DOHH2 (cell line): ENCODE results near the gene ZNF559.

ENCODE experiments used
- H3F3A ChIP-seq: fragments of 200-600 bp; sonication (generic), shearing (Covaris generic); 2 replicates; pipeline ENCODE4 v1.6.0; 2016; ENCODE audit warnings: antibody characterized with exemption, mild to moderate bottlenecking; ENCODE audit not compliant: control insufficient read depth, insufficient read depth
- H3K27ac ChIP-seq: fragments of 200-600 bp; sonication (generic); 2 replicates; pipeline ENCODE4 v1.5.1; 2014; ENCODE audit warnings: low read depth, mild to moderate bottlenecking, low read length, moderate library complexity
- H3K27me3 ChIP-seq: fragments of 200-600 bp; sonication (generic); 2 replicates; pipeline ENCODE4 v1.6.1; 2014; ENCODE audit warnings: mild to moderate bottlenecking, low read length, mixed read lengths; ENCODE audit not compliant: control insufficient read depth
- H3K36me3 ChIP-seq: fragments of 200-600 bp; sonication (generic); 2 replicates; pipeline ENCODE4 v1.6.1; 2014; ENCODE audit warnings: mild to moderate bottlenecking, low read length, moderate library complexity, mixed read lengths; ENCODE audit not compliant: control insufficient read depth
- H3K4me1 ChIP-seq: fragments of 200-600 bp; sonication (generic); 2 replicates; pipeline ENCODE4 v1.6.1; 2014; ENCODE audit warnings: mild to moderate bottlenecking, low read length, mixed read lengths; ENCODE audit not compliant: control insufficient read depth
- H3K4me2 ChIP-seq: fragments of 200-600 bp; sonication (generic); 2 replicates; pipeline ENCODE4 v1.6.0; 2014; ENCODE audit warnings: mild to moderate bottlenecking, low read length, moderate library complexity
- H3K4me3 ChIP-seq: fragments of 200-600 bp; sonication (generic); 2 replicates; pipeline ENCODE4 v1.5.1; 2014; ENCODE audit warnings: mild to moderate bottlenecking, low read length, mixed read lengths
- H3K79me2 ChIP-seq: fragments of 200-600 bp; sonication (generic); 2 replicates; pipeline ENCODE4 v1.6.1; 2014; ENCODE audit warnings: mild to moderate bottlenecking, low read length, mixed read lengths; ENCODE audit not compliant: control insufficient read depth
- H3K9me2 ChIP-seq: fragments of 200-600 bp; sonication (generic); replicated peaks from 2 replicates; pipeline ENCODE4 v1.6.1; 2014; ENCODE audit warnings: mild to moderate bottlenecking, low read length, mixed read lengths; ENCODE audit not compliant: control insufficient read depth
- H3K9me3 ChIP-seq: fragments of 200-600 bp; sonication (generic); 2 replicates; pipeline ENCODE4 v1.6.1; 2014; ENCODE audit warnings: antibody characterized with exemption, low read length, mixed read lengths; ENCODE audit not compliant: control insufficient read depth, insufficient read depth
- H4K20me1 ChIP-seq: fragments of 200-600 bp; sonication (generic); 2 replicates; pipeline ENCODE4 v1.6.0; 2014; ENCODE audit warnings: low read depth, mild to moderate bottlenecking, antibody characterized with exemption, low read length, moderate library complexity; ENCODE audit not compliant: control insufficient read depth, insufficient read depth
- CTCF ChIP-seq: fragments of 200-600 bp; sonication (generic); IDR thresholded peaks from one replicate; pipeline ENCODE4 v1.5.1; 2014; ENCODE audit warnings: antibody characterized with exemption, mild to moderate bottlenecking, low read depth, low read length; ENCODE audit not compliant: poor library complexity, severe bottlenecking
- EZH2phosphoT487 ChIP-seq: fragments of 200-600 bp; sonication (generic); IDR thresholded peaks from 2 replicates; pipeline ENCODE4 v1.6.1; 2017; ENCODE audit warnings: borderline replicate concordance, mild to moderate bottlenecking, antibody characterized with exemption, low read length, moderate library complexity, mixed read lengths

ZNF559 gene

GRCh38 chr19:9329999-9330398 lies 6.0 kb downstream of the ZNF559 start:
- Histone ChIP-seq H3F3A (no peaks in the 10 kb centered on the region), H3K4me1 (peaks cover under 1% of the 10 kb centered on the region), H4K20me1 (no peaks in the 10 kb centered on the region), H3K79me2 (peaks cover under 1% of the 10 kb centered on the region), H3K9me3 (peaks cover 14% of the 10 kb centered on the region; the same call in 1 of the 2 replicates), H3K9me2 (no peaks in the 10 kb centered on the region), H3K36me3 (no peaks in the 10 kb centered on the region), H3K27ac (no peak overlapping the region), H3K27me3 (no peaks in the 10 kb centered on the region), H3K4me3 (no peak overlapping the region), H3K4me2 (no peak overlapping the region)
- TF ChIP-seq CTCF (no peak), EZH2phosphoT487 (no peak)

GRCh38 chr19:9342610-9343304 lies 18.8 kb downstream of the ZNF559 start:
- Histone ChIP-seq H3K36me3 (peaks cover 9% of the 10 kb centered on the region; the same call in 1 of the 2 replicates), H3K9me3 (peaks cover 45% of the 10 kb centered on the region), H3K4me1 (no peaks in the 10 kb centered on the region), H3F3A (no peaks in the 10 kb centered on the region), H3K27ac (no peak overlapping the region), H3K79me2 (no peaks in the 10 kb centered on the region), H3K4me2 (no peak overlapping the region), H3K27me3 (no peaks in the 10 kb centered on the region), H3K4me3 (no peak overlapping the region), H4K20me1 (no peaks in the 10 kb centered on the region), H3K9me2 (no peaks in the 10 kb centered on the region)
- TF ChIP-seq EZH2phosphoT487 = no peak
- TF ChIP-seq CTCF = no peak

DNA sequence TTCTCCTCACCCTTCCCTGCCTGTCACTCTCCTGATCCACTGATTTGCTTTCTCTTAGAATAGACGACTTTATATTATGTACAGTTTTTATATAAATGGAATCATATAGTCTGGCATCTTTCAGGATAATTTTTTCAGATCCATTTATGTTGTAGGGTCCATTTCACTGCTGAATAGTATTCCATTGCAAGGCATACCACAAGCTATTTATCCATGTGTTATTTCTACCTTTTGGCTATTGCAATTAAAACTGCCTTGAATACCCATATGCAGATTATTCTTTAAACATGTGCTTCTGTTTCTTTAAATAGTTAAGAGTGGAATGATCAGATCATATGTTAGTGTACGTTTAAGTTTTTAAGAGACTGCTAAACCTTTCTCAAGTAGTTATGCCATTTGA lies 21.0 kb downstream of the ZNF559 start:
- Histone ChIP-seq H3K4me2 (no peak overlapping the region), H3K36me3 (peaks cover 9% of the 10 kb centered on the region; the same call in 1 of the 2 replicates), H3K79me2 (no peaks in the 10 kb centered on the region), H3K9me2 (no peaks in the 10 kb centered on the region), H3K4me1 (no peaks in the 10 kb centered on the region), H4K20me1 (no peaks in the 10 kb centered on the region), H3K4me3 (no peak overlapping the region), H3K27me3 (no peaks in the 10 kb centered on the region), H3K9me3 (peaks cover 36% of the 10 kb centered on the region), H3F3A (no peaks in the 10 kb centered on the region), H3K27ac (no peak overlapping the region)
- TF ChIP-seq EZH2phosphoT487 = no peak
- TF ChIP-seq CTCF = no peak
